Neuron (in vitro differentiated cells): ENCODE measurements around the gene RIBC1.
"Not testable (repeated sequence)": the region's sequence is repeated elsewhere in the genome, so short reads cannot be mapped to it uniquely, and the experiment has no call there.

Source experiments
- H2AFZ ChIP-seq: one replicate; pipeline ENCODE4 v1.6.1; 2013; ENCODE audit warnings: low read depth, mild to moderate bottlenecking, inconsistent platforms, low read length, moderate library complexity
- H3K27me3 ChIP-seq: one replicate; pipeline ENCODE4 v1.6.1; 2013; ENCODE audit warnings: low read length; ENCODE audit not compliant: insufficient read depth
- H3K36me3 ChIP-seq: one replicate; pipeline ENCODE4 v1.6.1; 2013; ENCODE audit warnings: low read length; ENCODE audit not compliant: insufficient read depth
- H3K4me1 ChIP-seq: one replicate; pipeline ENCODE4 v1.6.1; 2013; ENCODE audit warnings: low read length; ENCODE audit not compliant: insufficient read depth
- H3K4me3 ChIP-seq: 2 replicates; pipeline ENCODE4 v1.5.1; 2013; ENCODE audit warnings: mild to moderate bottlenecking, low read length, moderate library complexity
- H3K9me3 ChIP-seq: one replicate; pipeline ENCODE4 v1.6.1; 2013; ENCODE audit warnings: low read length

The RIBC1 gene

GRCh38 chrX:53440621-53441517, 18.2 kb downstream of the RIBC1 start:
- H3K36me3 ChIP-seq, result no peaks in the 10 kb centered on the region
- no peak overlapping the region for H2AFZ ChIP-seq
- peaks cover 4% of the 10 kb centered on the region for H3K27me3 ChIP-seq
- H3K9me3 ChIP-seq, result no peaks in the 10 kb centered on the region
- H3K4me3 ChIP-seq, result no peak overlapping the region
- H3K4me1 ChIP-seq, result no peaks in the 10 kb centered on the region

GRCh38 chrX:53441531-53442321, 19.1 kb downstream of the RIBC1 start:
- H3K4me3 ChIP-seq, result no peak overlapping the region
- no peaks in the 10 kb centered on the region for H3K9me3 ChIP-seq
- H2AFZ ChIP-seq, result no peak overlapping the region
- H3K36me3 ChIP-seq, result no peaks in the 10 kb centered on the region
- no peaks in the 10 kb centered on the region for H3K4me1 ChIP-seq
- H3K27me3 ChIP-seq, result peaks cover 4% of the 10 kb centered on the region

- Histone ChIP-seq H3K4me3 (no peak overlapping the region), H3K36me3 (no peaks in the 10 kb centered on the region), H3K4me1 (no peaks in the 10 kb centered on the region), H2AFZ (no peak overlapping the region), H3K9me3 (no peaks in the 10 kb centered on the region), H3K27me3 (peaks cover 4% of the 10 kb centered on the region)
Measured at GRCh38 chrX:53442322-53442631, 19.6 kb downstream of the RIBC1 start.

- Histone ChIP-seq H3K4me3 (no peak overlapping the region), H3K4me1 (no peaks in the 10 kb centered on the region), H2AFZ (no peak overlapping the region), H3K9me3 (no peaks in the 10 kb centered on the region), H3K36me3 (no peaks in the 10 kb centered on the region), H3K27me3 (peaks cover 2% of the 10 kb centered on the region)
Measured at GRCh38 chrX:53445977-53446376, 23.3 kb downstream of the RIBC1 start.

- H2AFZ ChIP-seq, result no peak overlapping the region
- no peak overlapping the region for H3K4me3 ChIP-seq
- H3K27me3 ChIP-seq, result no peaks in the 10 kb centered on the region
- H3K4me1 ChIP-seq, result no peaks in the 10 kb centered on the region
- H3K36me3 ChIP-seq, result no peaks in the 10 kb centered on the region
- H3K9me3 ChIP-seq, result no peaks in the 10 kb centered on the region
Measured at GRCh38 chrX:53447441-53447840, 24.8 kb downstream of the RIBC1 start.

- H3K4me1 ChIP-seq, result no peaks in the 10 kb centered on the region
- H2AFZ ChIP-seq, result no peak overlapping the region
- no peaks in the 10 kb centered on the region for H3K9me3 ChIP-seq
- H3K36me3 ChIP-seq, result no peaks in the 10 kb centered on the region
- no peak overlapping the region for H3K4me3 ChIP-seq
- no peaks in the 10 kb centered on the region for H3K27me3 ChIP-seq
Measured at GRCh38 chrX:53449632-53450031, 27.0 kb downstream of the RIBC1 start.

- H2AFZ ChIP-seq, result no peak overlapping the region
- no peaks in the 10 kb centered on the region for H3K9me3 ChIP-seq
- no peaks in the 10 kb centered on the region for H3K4me1 ChIP-seq
- H3K36me3 ChIP-seq, result no peaks in the 10 kb centered on the region
- no peaks in the 10 kb centered on the region for H3K27me3 ChIP-seq
- no peak overlapping the region for H3K4me3 ChIP-seq
Measured at GRCh38 chrX:53452812-53453211, 30.1 kb downstream of the RIBC1 start.

- Histone ChIP-seq H2AFZ (no peak overlapping the region), H3K4me3 (no peak overlapping the region), H3K36me3 (no peaks in the 10 kb centered on the region), H3K4me1 (no peaks in the 10 kb centered on the region), H3K27me3 (peaks cover 2% of the 10 kb centered on the region), H3K9me3 (no peaks in the 10 kb centered on the region)
Measured at GRCh38 chrX:53456254-53456653, 33.6 kb downstream of the RIBC1 start.

GRCh38 chrX:53458082-53458481, 35.4 kb downstream of the RIBC1 start:
- H2AFZ ChIP-seq, result no peak overlapping the region
- H3K4me1 ChIP-seq, result no peaks in the 10 kb centered on the region
- no peak overlapping the region for H3K4me3 ChIP-seq
- peaks cover 2% of the 10 kb centered on the region for H3K27me3 ChIP-seq
- H3K36me3 ChIP-seq, result no peaks in the 10 kb centered on the region
- H3K9me3 ChIP-seq, result no peaks in the 10 kb centered on the region

- not testable (repeated sequence) for H3K4me1 ChIP-seq, H3K9me3 ChIP-seq, H3K36me3 ChIP-seq, H2AFZ ChIP-seq, H3K4me3 ChIP-seq, H3K27me3 ChIP-seq
Measured at GRCh38 chrX:53468659-53469058, 46.0 kb downstream of the RIBC1 start.

GRCh38 chrX:53471346-53471745, 48.7 kb downstream of the RIBC1 start:
- Histone ChIP-seq H3K4me3 (no peak overlapping the region), H3K27me3 (peaks cover 4% of the 10 kb centered on the region), H3K4me1 (no peaks in the 10 kb centered on the region), H2AFZ (no peak overlapping the region), H3K9me3 (no peaks in the 10 kb centered on the region), H3K36me3 (no peaks in the 10 kb centered on the region)

GRCh38 chrX:53474707-53475106, 52.0 kb downstream of the RIBC1 start:
- peaks cover 4% of the 10 kb centered on the region for H3K27me3 ChIP-seq
- H3K4me1 ChIP-seq, result no peaks in the 10 kb centered on the region
- H3K4me3 ChIP-seq, result no peak overlapping the region
- H3K9me3 ChIP-seq, result no peaks in the 10 kb centered on the region
- H2AFZ ChIP-seq, result no peak overlapping the region
- H3K36me3 ChIP-seq, result no peaks in the 10 kb centered on the region

GRCh38 chrX:53476371-53476770, 53.7 kb downstream of the RIBC1 start:
- no peak overlapping the region for H3K4me3 ChIP-seq
- H3K9me3 ChIP-seq, result no peaks in the 10 kb centered on the region
- H3K27me3 ChIP-seq, result peaks cover 4% of the 10 kb centered on the region

More at GRCh38 chrX:53476371-53476770, 53.7 kb downstream of the RIBC1 start:
- Histone ChIP-seq H2AFZ (no peak overlapping the region), H3K36me3 (no peaks in the 10 kb centered on the region), H3K4me1 (no peaks in the 10 kb centered on the region)
